ENCODE results near the gene IGSF3.
"Not testable (repeated sequence)": the region's sequence is repeated elsewhere in the genome, so short reads cannot be mapped to it uniquely, and the experiment has no call there.

Gene IGSF3

DNA sequence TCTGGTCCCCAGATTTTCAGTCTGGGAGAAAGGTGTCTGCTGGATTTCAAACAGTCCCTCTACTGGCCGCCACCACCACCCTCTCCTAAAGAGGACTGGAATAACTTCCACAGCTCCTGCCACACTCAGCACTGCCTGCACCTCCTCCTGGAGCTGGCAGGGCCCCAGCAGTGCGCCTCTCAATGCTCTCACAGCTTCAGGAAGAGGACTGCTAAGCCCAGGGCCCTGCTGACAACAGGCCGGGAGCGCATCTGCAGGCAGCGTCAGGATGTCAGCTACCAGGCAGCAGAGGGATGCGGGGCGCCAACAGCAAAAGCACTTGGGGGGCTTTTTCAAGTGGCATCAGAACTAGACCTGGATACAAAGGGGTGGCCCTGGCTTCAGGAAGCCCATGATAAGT is 40.2 kb downstream of the IGSF3 start:
- not testable (repeated sequence) for DNase-seq

DNA sequence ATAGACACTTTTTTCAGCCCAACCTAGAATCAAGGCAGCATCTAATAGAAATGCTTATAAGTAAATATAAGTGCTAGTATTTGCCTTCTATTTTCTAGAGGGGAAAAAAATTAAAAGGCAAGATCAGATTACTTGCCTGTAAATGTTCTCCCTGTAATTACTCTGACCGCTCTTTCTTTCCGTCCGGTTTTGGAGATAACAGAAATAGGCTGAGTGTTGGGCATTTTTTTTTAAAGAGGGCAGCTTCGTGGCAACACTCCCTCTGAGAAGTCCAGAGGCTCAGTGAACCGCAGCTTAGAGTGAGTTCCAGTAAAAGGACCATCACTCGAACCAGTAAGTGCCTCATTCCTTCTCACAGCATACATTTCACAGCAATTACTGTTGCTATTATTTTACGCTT is 40.6 kb downstream of the IGSF3 start:
- not testable (repeated sequence) for DNase-seq

DNA sequence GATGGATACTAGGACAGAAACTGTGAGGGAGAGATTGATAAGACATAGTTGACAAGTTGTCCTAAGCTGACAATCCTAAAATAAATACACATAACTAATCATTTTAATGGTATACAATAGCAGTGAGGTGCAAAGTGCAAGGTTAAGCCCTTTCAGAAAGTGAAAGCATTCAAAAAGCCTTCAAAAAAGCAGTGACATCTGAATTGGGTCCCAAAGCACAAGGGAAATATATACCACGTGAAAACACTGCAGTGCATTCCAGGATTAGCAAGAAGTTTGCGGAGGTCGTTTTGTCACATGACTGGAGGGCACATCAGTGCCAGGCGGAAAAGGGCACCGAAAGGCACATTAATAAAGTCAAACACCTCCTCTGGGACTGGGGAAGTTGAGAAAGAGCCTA is 42.4 kb downstream of the IGSF3 start:
- not testable (repeated sequence) for DNase-seq

DNA sequence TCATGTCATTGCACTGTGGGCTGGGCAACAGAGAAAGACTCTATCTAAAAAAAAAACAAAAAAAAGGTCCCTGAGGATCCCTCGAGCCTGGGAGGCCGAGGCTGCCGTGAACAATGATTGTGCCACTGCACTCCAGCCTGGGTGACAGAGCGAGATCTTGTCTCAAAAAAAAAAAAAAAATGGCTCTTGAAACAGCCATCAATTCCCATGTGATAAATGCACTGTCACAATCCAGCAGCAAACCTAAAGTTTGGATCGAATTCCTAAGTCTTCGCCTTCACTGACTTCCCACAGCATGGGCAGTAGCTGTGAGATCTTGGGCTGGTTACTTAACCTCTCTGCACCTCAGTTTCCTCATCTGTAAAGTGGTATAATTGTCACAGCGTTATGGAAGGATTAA is 43.5 kb downstream of the IGSF3 start:
- DNase-seq, result no peak

DNA sequence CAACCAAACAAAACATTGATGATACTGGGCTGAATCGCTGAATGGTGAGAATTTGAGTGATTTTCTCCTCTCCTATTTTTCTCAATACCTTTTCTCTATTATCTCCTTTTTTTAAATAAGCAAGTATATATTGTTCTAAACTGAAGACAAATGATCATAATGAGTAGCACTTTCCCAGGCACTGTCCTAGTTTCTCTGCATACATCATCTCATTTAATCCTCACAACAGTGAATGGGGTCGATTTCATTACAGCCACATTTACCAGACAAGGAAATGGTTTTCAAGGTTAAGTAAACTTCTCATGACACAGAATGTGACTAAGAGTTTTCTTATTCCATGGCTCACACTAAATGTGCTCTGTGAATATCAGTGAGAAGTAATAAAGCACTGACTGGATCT is 45.0 kb downstream of the IGSF3 start:
- DNase-seq, result not testable (repeated sequence)

DNA sequence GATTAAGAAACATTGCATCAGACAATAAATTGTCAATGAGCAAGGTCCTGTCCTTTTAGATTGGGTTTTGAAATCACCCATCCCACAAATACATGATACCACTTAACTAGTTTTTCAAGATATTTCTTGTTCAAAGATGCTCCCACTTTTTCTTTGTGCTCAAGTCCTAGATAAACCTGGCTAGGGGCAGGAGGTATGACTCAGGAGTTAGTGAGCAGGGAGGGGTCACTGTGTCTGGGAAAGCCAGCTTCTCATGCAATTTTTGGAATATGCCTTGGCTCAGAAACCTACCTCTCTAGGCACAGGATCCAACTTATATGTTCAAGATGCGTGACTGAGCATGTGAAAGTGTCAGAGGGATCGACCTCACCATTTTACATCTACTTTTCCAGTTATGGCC is 45.8 kb downstream of the IGSF3 start:
- DNase-seq, result not testable (repeated sequence)

DNA sequence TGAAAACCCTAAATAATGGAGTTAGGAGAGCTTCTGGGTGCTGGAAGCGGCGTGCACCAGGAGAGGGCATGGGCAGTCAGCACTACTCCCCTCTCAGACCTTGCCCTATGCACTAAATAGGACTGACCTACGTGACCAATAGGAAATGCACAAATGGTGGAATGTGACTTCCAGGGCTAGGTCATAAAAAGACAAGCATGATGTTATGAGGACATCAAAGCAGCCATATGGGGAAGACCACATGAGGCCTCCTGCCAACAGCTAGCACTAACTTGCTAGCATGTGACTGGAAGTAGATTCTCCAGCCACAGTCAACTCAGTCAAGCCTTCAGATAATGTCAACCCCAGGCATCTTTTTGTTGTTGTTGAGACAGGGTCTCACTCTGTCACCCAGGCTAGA is 47.1 kb downstream of the IGSF3 start:
- DNase-seq, result not testable (repeated sequence)

DNA sequence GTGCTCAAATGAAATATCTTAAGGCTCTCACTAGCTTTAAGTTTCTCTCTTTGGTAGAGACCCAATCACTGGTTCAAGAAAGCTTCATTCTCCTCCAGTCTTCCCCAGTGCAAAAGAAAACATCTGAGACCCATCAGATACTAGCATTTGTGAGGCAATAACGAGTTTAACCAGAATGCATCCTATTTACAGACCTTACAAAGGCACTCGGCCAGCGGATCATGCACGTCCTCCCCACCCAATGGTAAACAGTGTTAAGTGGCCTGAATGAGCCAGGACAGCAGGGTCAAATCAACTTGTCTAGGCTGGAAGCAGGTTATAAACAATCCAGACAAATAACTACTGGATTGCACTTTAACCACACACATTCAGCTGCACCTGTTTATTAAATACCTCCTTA is 48.4 kb downstream of the IGSF3 start:
- DNase-seq, result not testable (repeated sequence)

DNA sequence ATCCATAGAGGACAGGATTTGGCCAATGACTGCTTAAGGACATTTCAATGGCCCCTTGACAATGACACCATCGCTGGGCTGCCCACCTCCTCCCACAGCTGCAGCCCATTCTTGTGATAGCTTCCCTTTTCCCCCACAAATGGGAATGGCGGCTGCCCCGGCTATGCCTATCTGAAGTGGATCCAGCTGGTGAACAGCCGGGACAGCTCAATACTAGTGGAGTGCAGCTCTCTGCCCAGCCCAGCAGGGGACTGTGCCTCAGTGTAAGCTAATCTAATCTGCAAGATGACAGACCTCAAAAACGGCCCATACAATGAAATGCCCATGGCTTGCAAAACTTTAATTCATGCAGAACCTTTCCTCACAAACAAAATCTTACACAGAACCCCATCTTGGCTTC is 49.7 kb downstream of the IGSF3 start:
- DNase-seq, result not testable (repeated sequence)

DNA sequence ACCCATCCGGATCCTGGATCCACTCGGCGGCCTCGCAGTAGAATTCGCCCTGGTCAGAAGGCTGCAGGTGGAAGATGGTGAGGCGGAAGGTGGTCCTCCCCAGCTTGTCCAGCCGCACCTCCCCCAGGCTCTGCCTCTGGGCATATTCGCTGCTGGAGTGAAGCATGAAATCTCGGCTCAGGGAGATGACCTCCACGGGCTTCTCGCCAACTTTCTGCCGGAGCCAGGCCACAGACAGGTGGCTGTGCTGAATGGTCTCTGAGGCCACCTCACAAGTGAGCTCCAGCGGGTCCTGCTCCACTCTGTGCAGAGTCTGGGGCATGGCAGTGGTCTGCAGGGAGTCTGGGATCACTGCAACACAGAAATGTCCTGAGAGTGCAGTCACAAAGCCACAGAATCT is 53.7 kb downstream of the IGSF3 start:
- DNase-seq, result not testable (repeated sequence)

DNA sequence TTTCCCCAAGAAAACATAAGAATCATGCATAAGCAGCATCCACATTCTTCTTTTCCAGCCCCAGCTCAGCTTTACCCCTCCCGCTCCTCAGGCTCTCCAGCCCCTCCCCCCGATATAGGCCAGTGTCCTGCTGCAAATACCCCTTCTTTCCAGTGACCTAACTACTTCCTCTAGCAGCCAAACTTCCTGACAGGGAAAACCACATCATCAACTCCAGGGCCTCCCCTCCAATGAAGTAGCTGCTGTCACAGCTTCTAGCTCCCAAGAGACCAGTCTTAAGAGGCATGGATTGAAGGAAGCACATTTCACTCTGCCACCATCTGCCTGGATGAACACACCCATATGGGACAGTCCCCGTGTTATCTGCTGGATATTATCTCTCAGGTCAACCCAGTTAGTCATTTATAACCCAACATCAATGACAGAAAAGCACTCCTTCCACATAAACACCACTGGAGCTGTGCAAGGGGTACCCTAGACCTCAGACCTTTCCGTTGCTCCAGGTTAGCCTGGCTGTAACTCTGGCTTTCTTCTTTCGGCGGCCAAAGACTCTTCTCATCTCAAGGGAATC is 57.6 kb downstream of the IGSF3 start:
- not testable (repeated sequence) for DNase-seq

DNA sequence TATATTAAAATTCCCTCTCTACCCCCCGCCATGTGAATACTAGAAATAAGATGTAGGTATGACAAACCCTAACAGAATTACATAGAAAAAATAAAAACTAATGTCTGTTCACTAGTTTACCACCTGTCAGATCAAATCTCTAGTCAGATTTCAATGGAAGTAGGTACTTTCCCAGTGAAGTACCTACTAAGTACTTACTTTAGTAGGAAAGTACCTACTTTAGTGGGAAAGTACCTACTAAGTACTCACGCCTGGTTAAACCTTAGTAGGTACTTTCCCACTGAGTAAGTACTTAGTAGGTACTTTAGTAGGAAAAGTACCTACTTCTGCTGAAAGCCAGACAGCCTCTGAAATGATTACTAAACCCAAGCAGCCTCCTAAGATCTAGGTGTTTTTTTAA is 58.7 kb downstream of the IGSF3 start:
- DNase-seq, result not testable (repeated sequence)

DNA sequence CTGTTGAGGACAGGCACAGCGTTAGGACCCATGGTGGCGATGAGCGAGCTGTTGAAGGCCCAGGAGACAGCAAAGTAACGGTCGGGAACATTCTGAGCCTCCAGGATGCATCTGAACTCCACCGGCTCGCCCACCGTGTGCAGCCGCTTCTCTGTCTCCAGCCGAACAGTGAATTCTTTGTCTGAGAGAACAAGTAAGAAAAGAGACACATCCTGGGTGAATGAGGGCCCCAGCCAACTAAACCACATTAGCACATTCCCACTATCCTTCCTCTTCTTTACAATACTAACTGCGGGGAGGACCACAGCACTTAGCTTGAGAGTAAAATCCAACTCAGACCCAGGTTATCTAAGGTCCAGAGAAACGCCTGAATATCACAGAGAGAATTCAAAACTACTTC is 59.4 kb downstream of the IGSF3 start:
- not testable (repeated sequence) for DNase-seq

DNA sequence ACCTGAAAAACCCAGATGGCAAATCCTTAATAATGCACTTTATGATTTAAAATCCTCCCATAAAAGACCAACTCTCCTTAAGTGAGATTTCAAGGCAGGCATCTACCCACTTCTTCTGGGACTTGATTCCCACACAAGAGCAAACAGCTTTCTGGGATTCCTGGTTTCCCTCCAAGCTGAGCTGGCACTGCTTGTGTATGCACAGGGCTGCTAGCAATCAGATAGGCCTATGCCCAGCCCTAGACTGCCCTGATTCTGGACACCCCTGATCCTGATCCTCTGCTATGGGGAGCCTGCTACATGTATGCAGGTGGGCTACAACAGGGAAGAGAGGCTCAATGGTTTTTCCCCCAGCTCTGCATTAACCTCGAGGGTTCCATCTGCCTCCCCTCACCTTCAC is 60.1 kb downstream of the IGSF3 start:
- not testable (repeated sequence) for DNase-seq

DNA sequence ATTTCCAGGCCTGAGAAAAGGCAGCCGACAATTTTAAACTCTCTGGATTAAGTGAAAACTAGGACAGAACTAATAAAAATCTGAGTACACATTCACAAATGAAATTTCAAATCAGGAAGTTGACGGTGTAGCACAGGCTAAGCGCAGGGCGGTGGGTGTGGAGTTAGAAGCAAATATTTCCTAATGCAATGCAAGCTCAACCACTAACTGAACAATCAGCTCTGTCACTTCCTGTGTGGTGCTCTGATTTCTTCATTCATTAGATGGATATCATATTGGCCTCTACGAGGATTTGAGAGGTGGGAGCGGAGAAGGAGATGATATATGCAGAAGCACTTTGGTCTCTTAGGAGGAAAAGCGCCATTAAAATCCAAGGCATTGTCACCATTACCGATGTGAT is 61.5 kb downstream of the IGSF3 start:
- not testable (repeated sequence) for DNase-seq

DNA sequence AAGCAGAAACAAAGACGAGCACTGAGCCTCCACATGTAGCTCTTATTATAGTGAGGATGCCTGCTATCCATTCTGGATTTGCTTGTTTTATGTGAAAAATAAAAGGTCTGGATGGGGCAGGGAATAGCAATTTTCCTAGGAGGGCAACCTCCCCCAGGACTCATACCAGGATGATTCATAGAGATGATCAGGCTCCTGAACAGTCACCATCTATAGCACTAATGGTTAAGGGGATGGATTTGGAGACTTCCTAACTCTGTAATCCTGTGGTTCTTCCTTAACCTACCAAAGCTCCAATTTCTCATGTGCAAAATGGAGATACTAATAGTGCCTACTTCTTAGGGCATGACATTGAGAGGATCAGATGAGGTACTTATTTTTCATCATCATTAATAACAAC is 62.2 kb downstream of the IGSF3 start:
- no peak for DNase-seq

DNA sequence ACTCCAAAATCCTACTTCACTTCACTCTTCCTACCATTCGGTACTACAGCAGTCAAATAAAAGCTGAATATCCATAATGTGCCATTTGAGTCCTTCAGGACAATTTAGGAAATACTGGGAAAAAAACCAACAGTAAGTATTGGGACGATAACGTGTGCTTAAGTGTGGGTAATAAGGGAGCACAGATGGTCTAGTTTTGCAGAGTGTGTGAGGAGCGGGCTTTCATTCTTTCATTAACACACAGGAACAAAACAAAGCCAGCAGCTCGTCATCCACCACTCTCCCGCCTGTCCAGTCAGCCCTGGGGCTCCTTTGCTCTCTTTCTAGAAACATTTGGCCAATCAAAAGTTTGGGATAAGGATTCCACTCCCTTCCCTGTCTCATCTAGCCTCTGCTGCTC is 63.1 kb downstream of the IGSF3 start:
- not testable (repeated sequence) for DNase-seq

DNA sequence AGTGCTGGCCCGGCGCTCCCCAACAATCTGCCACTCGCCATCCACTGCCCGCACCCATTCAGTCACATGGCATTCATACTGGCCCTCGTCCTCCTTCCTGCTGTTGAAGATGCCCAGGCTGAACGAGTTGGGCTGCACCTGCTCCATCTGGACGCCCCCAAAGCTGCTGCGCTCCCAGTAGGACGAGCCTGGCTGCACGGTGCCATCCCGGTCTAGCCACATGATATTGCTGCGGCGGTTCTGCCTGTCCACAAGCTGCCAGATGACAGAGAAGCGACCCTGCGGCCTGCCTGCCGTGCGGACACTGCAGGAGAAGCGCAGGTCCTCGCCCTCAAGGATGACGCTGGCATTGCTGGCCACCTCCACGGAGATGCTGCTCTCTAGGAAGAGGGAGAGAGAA is 63.9 kb downstream of the IGSF3 start:
- DNase-seq, result not testable (repeated sequence)

DNA sequence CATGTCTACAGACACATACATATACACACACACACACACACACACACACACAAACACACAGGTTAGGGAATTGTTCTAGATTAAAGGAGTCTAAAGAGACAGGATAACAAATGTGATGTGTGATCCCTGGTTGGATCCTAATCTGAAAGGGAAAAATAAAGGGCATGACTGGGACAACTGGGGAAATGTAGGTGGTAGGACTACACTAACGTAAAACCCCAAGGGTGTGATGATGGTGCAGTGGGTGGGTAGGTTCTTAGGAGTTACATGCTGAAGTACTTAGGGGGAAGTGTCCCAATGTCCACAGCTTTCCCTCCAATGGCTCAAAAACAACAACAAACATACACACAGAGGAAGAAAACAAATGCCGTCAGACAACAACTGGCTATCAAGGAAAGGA is 68.2 kb downstream of the IGSF3 start:
- not testable (repeated sequence) for DNase-seq

DNA sequence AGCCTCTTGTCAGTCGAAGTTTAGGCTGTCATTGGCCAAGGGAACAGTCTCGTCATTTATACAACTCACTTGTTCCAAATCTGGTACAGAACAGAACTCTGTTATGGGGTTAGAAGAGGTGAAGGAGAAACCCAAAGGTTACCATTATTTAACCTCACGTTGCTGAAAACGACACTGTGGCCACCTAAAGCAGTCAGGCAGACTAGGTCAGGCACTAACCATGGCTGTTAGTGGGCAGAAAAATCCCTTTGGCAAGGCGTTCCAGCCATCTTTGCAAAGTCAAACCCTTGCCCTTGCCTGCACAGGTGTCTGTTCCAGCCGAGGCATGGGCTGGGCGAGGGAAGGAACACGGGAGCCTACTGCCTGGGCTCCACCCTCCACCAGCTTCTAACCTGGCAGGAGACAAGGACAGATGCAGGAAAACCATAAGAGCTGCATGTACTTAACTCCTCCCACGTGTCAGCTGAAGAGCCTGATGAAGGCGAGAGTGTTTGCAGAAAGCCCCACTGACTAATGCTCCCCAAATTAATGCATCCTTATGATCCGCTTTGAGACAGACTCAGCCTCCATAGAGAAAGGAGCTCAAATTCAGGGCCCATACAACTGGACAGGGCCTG is 69.0 kb downstream of the IGSF3 start:
- not testable (repeated sequence) for DNase-seq

DNA sequence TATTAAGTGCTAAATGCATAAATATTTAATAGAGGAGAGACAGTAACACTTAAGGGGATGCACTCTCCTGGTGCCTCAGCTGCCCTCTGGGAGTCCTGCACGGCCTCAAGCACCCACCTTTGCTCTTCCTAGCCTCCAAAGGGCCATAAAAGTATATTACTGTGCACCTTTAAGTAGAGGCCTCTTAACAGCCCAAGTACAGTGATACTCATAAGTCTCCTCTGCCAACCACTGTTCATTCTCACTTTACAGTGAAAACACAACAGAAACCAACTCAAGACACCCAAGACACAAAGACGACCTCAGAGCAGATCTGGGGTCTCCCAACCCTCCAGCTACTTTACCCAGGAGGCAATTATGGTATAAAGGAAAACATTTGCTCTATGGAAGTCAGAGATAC is 70.1 kb downstream of the IGSF3 start:
- not testable (repeated sequence) for DNase-seq

DNA sequence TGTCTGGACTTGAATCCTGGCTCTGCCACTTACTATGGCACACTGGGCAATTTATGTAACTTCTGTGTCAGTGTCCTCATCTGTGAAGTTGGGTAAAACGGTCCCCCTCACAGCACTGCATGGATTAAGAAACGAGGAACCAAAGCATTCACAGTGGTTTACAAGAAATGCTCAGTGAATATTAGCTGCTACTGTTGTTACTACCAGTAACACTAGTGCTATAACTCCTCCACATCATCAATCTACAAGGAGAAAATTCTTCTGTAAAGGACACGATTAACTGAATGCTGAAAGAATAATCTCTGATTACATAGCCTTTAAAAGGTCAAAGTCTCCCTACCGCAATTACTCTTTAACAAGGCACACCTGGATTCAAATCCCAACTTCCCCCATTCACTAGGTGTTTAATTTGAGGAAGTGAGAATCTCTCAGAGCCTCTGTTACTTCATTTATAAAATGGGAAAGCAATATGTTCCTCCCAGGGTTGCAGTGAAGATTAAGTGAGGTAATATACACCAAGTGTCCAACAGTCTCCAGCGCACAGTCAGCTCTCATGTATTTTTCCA is 70.7 kb downstream of the IGSF3 start:
- not testable (repeated sequence) for DNase-seq

DNA sequence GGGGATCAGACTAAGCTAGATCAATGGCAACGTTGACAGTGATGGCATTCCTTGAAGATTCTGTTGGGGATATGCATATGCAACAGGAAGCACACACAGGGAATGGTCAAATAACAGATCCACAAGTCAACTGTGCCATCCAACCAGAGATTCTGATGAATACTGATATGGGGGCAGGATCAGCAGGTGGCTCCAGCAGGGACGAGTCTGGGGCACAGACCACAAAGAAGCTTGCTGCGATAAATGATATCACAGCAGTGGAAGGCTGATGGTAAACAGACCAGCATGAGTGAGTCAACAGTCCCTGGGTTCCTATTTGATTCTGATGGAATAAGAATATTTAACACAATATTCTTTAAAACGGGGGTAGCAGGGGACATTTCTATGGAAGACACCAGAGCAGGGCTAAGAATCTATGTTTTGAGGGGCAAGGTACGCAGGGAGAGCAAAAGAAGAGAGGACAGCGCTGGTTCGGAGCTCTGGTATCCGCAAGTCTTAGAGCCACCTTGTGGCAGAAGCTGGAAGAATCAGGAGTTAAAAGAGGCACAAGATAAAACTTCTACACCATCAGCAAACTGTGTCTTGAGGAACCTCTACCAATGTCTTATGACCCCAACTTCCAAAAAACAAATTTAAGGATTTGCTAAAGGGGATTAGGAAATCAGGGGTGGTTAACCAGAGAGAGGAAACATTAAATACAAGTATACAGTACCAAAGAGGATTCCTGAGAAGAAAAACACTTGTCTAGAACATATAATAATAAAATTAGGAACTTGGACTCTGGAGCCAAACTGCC is 71.4 kb downstream of the IGSF3 start:
- not testable (repeated sequence) for DNase-seq
